Measurements from ENCODE around the gene JSRP1.
"Not testable (repeated sequence)": the region's sequence is repeated elsewhere in the genome, so short reads cannot be mapped to it uniquely, and the experiment has no call there.

Gene JSRP1

GRCh38 chr19:2282862-2283237 is 26.6 kb upstream of the JSRP1 start:
- TF ChIP-seq EZH2 (IDR thresholded peaks at IDR 0.05; ENCODE audit: borderline replicate concordance, low read length) (no peak), CTCF (IDR thresholded peaks at IDR 0.05; ENCODE audit: low read length) (no peak)
- Histone ChIP-seq H3K4me3 (ENCODE audit: low read depth, low read length, poor library complexity, severe bottlenecking) (no peak overlapping the region), H4K20me1 (ENCODE audit: insufficient read depth, low read length) (no peaks in the 10 kb centered on the region), H3F3A (ENCODE audit: insufficient read depth, low read length) (no peaks in the 10 kb centered on the region), H3K27me3 (ENCODE audit: insufficient read depth, low read length) (peaks cover 9% of the 10 kb centered on the region), H2AFZ (ENCODE audit: low read length) (no peak overlapping the region), H3K4me1 (ENCODE audit: insufficient read depth, low read length, severe bottlenecking) (no peaks in the 10 kb centered on the region), H3K9me2 (ENCODE audit: low read depth, low read length) (no peaks in the 10 kb centered on the region), H3K27ac (ENCODE audit: low read depth, low read length, poor library complexity, severe bottlenecking) (no peak overlapping the region), H3K4me2 (ENCODE audit: low read length) (no peak overlapping the region), H3K79me2 (ENCODE audit: insufficient read depth, low read length) (no peaks in the 10 kb centered on the region), H3K9ac (ENCODE audit: low read length) (no peak overlapping the region), H3K9me3 (ENCODE audit: low read length) (no peaks in the 10 kb centered on the region), H3K36me3 (ENCODE audit: insufficient read depth, low read length) (no peaks in the 10 kb centered on the region)

GRCh38 chr19:2282062-2282861 is 26.0 kb upstream of the JSRP1 start, which contains the start of gene PEAK3:
Gene PEAK3, minus strand, starts transcription at chr19:2282175. Its CDS starts 1,244 bp downstream, at chr19:2280931.
- no peaks in the 10 kb centered on the region for H3K9me3 ChIP-seq (ENCODE audit: low read length)
- H3K27me3 ChIP-seq (ENCODE audit: insufficient read depth, low read length): peaks cover 9% of the 10 kb centered on the region
- no peak within 1 kb of the TSS for H3K4me3 ChIP-seq (ENCODE audit: low read depth, low read length, poor library complexity, severe bottlenecking)
- no peaks in the 10 kb centered on the region for H4K20me1 ChIP-seq (ENCODE audit: insufficient read depth, low read length)
- no peaks in the 10 kb centered on the region for H3K36me3 ChIP-seq (ENCODE audit: insufficient read depth, low read length)
- TF ChIP-seq EZH2 (IDR thresholded peaks at IDR 0.05; ENCODE audit: borderline replicate concordance, low read length) (no peak), CTCF (IDR thresholded peaks at IDR 0.05; ENCODE audit: low read length) (no peak)
- H3F3A ChIP-seq (ENCODE audit: insufficient read depth, low read length): no peaks in the 10 kb centered on the region
- H3K79me2 ChIP-seq (ENCODE audit: insufficient read depth, low read length): no peaks in the 10 kb centered on the region
- H3K4me2 ChIP-seq (ENCODE audit: low read length): no peak within 1 kb of the TSS
- H3K9ac ChIP-seq (ENCODE audit: low read length): no peak within 1 kb of the TSS
- no peaks in the 10 kb centered on the region for H3K9me2 ChIP-seq (ENCODE audit: low read depth, low read length)
- H3K4me1 ChIP-seq (ENCODE audit: insufficient read depth, low read length, severe bottlenecking): no peaks in the 10 kb centered on the region
- no peak within 1 kb of the TSS for H2AFZ ChIP-seq (ENCODE audit: low read length)
- no peak within 1 kb of the TSS for H3K27ac ChIP-seq (ENCODE audit: low read depth, low read length, poor library complexity, severe bottlenecking)

- not testable (repeated sequence) for H3K27me3 ChIP-seq (ENCODE audit: insufficient read depth, low read length); H3K4me1 ChIP-seq (ENCODE audit: insufficient read depth, low read length, severe bottlenecking); H3K79me2 ChIP-seq (ENCODE audit: insufficient read depth, low read length); H3F3A ChIP-seq (ENCODE audit: insufficient read depth, low read length); H3K9me2 ChIP-seq (ENCODE audit: low read depth, low read length); H2AFZ ChIP-seq (ENCODE audit: low read length); H3K4me2 ChIP-seq (ENCODE audit: low read length); H3K4me3 ChIP-seq (ENCODE audit: low read depth, low read length, poor library complexity, severe bottlenecking); H4K20me1 ChIP-seq (ENCODE audit: insufficient read depth, low read length); H3K36me3 ChIP-seq (ENCODE audit: insufficient read depth, low read length); H3K9ac ChIP-seq (ENCODE audit: low read length); H3K9me3 ChIP-seq (ENCODE audit: low read length); H3K27ac ChIP-seq (ENCODE audit: low read depth, low read length, poor library complexity, severe bottlenecking)
These were observed 25.2 kb upstream of the JSRP1 start for GRCh38 chr19:2281265-2282061.

Measured in OCI-LY1 (cell line).